Activated CD8-positive, alpha-beta memory T cell treated with anti-CD3 and anti-CD28 coated beads for 48 hours (primary cell): ENCODE results near the gene ZNF319.
A peak's percentile ranks its signal among the peaks of the same experiment; 100 is the strongest.

Source experiments
- DNase-seq, 3 experiments: peaks; one replicate each; pipeline ENCODE4 v3.0.0-alpha.2; 2020; ENCODE audit warnings: low read depth in 2 of 3, low spot score in 2 of 3

ZNF319 gene

DNA sequence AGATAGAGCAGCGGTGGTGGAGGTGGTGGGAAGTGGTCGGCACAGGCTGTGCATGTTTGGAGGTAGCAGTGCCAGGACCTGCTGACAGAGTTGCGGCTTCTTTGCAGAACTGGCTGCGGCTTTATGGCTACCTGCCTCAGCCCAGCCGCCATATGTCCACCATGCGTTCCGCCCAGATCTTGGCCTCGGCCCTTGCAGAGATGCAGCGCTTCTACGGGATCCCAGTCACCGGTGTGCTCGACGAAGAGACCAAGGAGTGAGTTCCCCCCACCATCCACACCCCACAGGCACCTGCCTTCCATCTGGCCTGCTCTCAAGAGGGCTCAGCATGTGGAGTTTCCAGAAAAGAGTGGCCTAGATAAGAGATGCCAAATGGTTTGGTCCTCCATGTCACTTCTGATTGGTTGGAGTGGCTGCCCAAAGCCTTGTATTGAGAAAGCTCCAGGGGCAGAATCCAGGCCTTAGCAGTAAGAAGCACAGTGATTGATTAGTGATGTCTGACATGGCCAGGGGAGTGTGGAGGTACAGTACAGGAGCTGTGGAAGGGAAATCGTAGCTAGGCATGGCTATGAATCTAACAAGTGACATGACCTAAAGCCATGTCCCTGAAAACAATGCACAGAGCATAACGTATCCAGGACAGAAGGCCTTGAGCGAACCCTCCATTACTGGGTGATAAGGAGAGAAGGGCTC lies 37.0 kb upstream of the ZNF319 start:
- DNase-seq = no peak

DNA sequence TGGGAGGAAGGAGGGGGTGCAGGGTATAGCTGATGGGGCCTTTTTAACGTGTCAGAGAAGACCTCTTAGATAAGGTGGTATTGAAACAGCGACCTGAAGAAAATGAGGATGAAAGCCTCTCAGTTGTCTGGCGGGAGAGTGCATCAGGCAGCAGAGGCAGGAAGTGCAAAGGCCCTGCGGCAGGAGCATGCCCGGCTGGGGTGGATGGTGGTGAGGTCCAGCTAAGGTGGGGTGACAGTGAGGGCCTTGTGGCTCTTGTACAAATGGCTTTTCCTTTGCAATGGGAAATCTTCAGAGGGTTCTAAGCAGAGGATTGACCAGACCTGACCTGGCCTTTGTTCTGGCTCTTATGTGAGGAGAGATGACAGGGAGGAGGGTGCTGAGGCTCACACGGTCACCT lies 36.5 kb upstream of the ZNF319 start:
- no peak for DNase-seq

DNA sequence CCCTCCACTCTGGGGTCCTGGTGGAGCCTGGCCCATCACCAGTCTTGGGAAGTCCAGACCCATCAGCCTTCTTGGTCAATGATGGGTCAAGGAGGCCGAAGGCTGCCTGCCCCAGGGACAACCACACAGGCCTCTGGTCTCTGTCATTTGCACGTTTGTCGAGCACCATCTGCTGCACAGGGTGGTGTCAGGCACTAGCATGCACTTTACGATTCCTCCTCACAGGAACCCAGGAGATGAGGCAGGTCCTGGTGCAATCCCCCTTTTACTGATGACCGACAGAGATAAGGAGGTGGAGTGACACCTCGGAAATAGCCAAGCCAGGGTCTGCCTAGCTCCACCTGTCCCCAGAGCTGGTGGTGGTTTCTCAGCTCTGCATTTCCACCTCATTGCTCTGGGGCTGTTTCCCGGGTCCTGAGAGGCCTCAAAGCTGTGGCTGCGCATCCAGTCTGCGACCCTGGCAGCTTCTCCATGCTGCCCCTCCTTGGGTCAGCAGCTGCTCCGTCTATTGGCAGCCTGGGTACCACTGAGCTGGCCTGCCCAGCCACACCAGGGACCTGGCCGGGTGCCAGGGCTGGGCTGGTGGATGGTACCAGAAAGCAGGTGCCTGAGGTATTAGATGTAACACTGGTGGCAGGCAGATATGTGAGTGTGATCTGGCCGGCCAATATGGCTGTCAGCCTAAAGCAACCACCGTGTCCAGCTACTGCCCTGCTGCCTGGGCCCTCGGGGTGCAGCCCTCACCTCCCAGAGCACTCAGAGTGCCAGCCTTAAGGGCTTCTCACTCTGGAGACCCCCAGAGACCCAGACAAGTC lies 35.1 kb upstream of the ZNF319 start:
- DNase-seq = no peak

DNA sequence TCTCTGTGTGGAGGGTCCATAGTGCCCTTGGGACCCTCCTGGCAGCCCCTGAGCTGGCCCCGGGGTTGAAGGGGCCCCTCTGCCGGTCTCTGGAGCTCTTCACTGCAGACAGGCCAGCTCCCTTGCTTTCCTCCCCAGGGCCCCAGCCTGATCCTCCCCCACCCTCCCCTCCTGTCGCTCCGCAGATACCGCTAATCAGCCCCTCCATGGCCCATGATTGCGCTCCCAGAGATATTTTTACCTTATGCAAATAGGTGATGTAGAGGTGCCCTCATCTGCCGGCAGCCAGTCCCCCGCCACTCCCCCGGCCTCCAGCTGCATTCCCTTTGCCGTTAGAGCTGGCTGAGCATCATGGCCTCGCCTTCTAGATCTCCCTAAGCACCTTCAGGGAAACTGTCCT lies 34.3 kb upstream of the ZNF319 start:
- DNase-seq = no peak

DNA sequence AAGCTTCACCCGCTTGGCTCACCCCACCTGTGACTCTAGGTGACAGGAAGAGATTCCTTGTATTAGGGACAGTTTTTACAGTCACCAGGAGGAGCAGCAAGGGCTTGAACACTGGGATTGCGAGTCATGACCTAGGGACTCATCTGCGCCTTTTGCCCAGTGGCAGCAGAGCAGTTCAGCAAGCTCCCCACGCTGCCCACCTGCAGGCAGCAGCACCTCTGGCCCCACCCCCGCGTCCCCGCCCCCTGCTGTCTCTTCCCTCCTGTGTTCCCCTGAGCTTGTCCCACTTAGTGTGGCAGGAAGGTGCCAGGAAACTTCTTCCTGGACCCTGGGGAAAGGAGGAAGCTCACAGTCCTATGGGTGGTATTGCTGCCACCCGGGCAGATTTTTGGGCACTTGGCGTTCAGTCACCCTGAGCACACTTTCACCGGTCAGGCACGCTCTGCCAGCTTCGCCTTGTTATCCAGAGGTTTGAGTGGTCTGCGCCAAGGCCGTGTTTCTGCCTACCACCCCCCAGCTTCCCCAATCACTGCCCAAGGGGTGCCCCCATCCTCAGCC lies 33.7 kb upstream of the ZNF319 start:
- no peak for DNase-seq

DNA sequence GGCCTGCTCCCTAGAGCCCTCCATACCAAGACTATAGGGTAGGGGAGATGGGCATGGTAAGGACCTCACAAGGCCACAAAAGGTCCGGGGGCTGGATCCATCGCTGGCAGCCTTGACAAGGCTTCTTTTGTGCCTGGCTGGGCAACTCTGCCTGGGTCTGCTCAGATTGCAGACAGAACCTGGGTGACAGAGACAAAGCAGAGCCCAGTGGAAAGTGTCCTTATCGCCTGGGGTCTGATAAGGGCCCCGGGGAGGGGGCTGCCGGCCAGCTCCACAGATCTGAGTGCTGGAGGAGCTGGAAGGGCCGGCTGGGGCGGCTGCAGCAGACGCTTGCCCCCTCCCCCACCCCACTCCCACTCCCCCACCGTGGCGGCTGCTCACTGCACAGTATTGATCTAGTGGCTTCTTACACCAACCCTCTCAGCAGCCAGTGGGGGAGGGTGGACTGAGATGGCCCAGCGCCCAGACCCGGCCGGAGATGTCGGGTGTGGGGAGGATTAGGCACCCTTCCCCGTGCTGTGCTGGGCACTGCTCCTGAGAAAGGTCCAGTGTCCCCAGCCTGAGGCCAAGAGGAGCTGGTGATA lies 32.3 kb upstream of the ZNF319 start:
- no peak for DNase-seq

DNA sequence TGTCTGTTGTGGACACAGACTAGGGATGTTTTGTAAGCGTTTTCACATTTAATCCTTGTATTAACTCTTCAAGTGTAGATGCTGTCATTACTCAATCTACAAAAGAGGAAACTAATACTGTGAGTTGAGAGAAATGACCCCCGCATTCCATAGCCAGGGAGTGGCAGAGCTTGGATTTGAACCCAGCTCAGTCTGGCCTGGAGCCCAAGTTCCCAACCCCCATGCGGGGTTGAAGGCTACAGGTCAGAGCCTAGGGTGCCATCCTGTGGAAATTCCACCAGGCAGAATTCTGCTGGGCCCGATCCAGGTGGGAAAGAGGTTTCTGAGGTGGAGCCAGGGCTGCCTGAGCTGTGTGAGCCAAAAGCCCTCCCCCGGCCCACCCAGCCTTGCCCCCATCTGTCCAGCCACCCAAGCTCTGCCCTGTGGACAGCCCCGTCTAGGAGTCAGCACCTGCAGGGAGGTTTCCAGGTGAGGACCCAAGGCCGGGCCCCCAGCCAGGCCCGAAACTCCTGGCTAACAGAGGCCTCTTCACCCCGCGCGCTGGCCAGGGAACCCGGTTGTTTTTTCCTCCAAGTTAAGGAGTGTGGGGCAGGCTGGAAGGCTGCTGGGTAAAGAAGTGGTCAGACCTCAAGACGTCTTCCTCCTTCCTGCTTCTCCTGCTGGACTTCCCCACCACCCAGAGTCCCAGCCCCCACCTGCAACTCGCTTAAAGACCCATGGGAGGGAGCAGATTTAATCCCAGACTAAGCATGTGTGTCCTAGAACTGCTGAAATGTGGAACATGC lies 30.7 kb upstream of the ZNF319 start:
- no peak for DNase-seq

DNA sequence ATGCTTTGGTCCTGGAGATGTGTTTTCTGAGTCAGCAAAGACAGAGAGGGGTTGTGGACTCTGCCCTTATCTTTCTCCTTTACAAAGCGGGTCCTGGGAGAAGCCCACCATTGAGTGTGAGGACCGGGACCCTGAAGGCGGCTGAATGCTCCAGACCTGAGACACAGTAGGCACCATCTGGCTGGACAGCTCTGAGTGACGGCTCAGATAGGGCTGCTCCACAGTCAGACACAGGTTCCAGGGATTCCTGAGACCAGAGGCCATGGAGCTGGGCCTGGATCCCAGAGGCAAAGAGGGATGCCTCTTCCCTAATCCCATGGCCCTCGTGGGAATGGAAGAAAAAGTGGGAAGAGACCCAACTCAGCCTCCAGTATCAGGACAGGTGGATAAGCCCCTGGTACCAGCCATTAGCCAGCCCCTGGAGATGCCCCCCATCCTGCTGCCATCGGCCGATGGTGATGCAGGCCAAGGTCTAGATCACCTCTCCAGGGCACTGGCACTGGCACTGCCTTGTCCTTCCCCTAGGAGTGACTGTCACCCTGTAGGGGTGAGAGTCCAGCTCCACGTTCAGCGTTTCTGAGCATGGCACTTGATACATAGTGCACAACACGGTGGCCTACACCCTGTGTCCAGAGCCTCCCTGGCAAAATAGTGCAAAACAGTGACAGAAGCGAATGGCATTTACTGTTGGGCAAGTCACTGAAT lies 29.8 kb upstream of the ZNF319 start:
- DNase-seq = no peak

DNA sequence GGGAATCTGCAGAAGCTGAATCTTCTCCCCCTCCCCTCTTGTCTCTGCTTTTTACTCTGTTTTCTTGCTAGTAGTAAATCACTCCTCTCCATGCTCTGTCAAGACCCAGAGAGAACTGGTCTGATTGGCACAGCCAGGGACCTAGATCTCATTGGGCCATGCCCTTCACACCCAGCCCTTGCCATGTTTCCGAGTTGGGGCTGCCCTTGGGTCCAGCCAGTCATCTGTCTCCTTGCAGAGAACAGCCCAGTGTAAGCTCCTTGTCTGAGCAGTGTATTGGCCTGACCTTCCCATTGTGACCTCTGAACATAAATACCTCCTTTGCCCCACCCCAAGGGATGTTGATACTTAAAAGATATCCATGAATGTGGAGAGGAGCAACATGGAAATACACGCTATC lies 28.9 kb upstream of the ZNF319 start:
- DNase-seq = no peak

DNA sequence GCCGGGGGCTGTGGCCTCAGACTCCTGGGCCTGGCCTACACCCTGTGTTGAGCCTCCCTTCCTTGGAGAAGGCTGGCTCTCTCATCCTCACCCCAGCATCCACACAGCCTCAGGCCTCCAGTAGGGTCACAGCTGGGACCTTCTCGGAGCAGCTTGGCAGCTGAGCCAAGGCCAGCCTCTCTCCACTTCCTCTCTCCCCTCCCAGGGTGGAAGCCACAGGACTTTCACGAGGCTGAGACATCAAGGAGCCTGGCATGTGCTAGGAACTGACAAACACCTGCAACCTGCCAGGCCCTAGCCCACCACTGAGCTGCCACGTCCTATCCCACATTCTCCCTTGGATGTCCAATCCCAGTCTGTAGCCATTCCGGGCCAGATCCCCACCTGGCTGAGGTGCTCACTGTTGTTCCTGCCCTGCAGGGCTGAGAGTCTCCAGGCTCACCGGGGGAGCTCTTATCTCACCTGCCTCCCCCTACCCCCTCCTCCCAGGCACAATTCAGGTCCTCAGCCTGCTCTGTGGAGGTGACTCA lies 28.1 kb upstream of the ZNF319 start:
- no peak for DNase-seq

DNA sequence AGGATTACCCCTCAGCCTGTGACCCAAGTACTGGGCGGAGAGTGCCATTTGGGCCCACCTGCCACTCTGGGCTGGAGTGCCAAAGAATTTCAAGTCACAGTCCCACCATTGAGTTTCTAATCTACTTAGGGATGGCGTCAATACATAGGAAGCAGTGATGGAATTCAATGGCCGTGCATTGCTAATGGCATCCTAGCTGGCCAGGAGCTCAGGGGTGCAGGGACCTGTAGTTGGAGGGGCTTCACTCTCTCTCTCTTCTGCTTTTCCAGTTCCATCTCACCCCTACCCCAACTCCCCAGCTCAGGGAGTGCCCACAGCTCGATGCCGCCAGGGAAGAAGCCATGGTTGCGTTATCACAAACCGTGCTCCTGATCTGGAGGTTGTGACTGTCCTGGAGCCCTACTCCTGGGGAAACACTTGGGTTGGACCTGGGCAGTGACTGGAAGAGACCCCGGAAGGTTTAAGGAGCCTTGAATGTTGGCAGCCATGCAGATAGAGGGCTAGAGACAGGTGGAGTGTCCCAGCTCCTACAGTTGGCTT lies 27.5 kb upstream of the ZNF319 start:
- no peak for DNase-seq

DNA sequence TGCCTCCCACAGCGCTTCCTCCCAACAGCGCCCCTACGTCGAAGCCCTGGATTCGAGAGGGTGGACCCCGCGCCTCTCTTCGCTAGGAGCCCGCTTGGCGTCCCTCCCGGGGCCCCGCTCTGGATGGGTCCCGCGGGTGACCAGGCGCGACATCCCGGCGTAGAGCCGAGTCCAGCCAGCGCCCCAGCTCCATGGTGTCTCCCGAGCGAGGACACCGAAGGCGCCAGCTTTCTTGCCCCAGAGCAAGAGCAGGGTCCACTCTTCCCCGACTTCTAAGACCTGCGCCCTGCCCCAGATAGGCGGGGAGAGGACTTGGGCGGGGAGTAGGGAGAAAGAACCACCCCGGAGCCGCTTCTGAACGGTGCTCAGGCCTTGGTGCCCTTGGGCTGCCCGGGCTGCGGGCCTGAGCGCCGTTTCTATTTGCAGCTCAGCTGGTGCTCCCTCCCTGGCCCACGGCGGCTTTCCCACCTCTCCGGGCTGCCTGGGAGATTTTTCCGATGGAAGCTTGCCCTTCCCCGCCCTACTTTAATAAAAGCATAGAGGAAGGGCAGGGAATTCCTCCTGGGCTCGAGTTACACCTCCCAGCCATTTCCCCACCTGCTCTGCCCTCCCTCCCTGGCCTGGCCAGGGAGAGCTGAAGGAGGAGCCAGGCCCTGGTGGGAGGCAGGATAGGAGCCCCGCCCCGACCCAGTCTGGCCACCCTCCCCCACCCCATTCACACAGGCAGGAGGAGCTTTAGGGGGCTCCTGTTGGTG lies 26.9 kb upstream of the ZNF319 start:
- no peak for DNase-seq

DNA sequence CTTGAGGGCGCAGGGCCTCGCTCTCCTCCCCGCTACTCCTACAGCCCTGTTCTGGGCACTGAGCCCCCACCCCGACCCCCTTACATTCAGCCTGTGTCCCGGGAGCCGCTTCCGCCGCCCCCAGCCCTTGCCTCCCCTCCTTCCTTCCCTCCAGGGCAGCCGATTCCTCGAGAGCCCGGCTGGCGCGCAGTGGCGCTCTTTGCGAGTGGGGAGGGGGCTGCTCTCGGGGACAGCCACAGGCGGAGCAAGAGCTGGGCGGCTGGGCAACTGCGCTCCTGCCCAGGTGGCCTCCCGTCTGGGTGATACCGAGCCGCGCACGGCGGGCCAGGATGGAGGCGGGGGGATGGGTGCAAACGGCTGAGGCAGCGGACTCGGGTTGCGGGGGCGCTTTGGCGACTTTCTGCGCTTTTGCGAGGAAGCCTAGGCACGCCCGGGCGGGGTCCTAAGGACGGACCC lies 26.3 kb upstream of the ZNF319 start:
- DNase-seq = no peak

DNA sequence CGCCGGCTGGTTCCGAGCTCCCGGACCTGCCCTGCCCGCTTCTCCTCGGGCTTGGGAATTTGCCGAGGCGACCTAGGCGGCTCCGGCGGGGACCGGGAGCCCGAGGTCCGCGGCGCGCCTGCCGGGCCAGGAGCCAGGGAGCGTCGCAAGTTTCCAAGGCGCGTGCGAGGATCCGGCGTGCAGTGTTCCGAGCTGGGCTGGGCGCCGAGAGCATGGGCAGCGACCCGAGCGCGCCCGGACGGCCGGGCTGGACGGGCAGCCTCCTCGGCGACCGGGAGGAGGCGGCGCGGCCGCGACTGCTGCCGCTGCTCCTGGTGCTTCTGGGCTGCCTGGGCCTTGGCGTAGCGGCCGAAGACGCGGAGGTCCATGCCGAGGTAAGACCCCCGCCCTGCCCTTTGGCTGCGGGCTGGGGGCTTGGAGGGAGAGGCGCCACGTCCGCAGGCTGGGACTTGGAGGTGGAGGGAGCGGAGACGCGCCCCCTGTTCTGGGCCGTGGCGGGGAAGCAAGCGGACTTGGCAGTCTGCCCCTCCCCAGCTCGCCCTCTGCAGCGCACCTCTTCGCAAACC lies 25.8 kb upstream of the ZNF319 start:
- no peak for DNase-seq

DNA sequence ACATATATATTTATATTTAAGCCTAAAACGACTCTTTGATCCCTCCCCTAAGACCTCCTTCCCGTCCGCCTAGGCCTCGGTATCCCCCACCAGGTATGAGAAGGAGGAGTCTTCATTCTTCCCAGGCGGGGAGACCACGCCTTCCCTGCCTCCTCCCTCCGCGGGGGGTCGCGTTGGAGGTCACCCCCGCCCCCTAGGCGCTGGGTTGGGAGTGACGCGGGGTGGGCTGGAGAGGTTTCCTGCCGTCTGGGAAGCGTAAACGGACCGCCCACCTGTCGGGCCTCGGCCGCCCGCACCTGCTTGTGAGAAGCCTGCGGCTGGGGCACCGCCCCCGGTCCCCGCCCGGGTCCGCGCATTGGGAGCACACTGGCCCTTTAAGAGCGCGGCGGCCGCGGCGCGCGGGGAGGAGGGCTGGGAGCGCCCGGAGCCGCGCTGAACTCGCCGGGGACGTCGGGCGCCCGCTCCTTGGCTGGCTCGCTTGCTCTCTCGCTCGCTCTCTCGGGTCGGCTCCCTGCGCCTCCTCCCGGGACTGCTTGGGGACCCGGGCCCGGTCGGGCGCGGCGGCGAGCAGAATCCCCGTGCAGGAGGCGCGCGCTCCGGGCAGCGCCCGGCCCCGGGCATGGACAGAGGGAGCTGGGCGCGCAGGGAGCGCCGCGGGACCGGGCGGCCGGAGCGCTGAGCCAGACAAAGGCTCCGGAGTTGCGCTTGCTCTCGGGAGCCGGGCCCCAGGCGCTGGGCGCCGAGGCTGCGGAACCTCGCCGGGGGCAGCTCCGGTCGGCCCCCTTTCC lies 25.1 kb upstream of the ZNF319 start, which contains the start of gene MMP15:
MMP15 (plus strand) TSS at position 404 of the 788 bp plus-strand sequence. CDS start 597 bp downstream, outside the sequence.
- DNase-seq = peak in 1 of 3 experiments; percentile 23

DNA sequence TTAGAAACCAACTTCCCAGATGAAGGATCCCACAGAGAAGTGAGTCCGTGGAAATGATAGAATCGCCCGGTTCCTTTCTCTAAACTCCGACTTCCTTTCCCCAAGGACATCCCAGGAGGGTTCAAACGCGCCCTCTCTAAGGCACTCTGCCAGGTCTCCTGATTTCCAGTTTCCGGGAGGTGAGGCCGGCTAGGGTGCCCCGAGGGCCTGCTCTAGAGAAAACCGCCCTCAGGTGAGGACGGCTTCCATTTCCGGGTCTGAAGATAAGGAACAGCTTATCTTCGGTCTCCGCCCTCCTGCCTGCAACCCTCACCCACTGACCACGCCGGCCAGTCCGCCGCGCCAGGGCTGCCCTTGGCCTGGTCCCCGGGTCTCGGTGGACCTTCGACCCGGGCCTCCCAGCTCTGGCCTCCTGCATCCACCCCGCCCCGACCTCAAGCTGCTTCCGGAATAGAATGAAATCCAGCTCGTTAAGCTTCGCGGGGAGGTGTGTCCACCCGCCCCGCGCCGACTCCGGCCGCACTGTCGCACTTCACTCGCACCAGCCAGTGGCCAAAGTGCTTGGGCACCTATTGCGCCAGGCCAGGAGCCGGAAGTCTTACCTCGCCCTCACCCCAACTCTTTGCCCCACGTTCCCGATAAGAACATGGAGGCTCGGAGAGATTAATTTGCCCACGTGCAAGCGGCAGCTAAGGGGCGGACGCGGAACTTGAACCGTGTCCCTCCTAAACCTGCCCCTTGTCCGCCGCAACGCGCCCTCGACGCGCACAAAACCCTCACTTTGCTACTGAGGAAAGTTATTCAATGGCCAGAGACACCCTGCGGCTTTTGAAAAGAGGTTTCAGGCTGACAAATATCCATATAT lies 24.2 kb upstream of the ZNF319 start:
- DNase-seq = no peak
